Fibroblast of pulmonary artery (primary cell): ENCODE results near the gene ELL2.

ENCODE experiments used
- DNase-seq: peaks from one replicate; pipeline ENCODE4 v3.0.0-alpha.2; 2010; ENCODE audit warnings: low read depth
- H3K4me3 ChIP-seq: replicated peaks from 2 replicates; pipeline ENCODE4 v1.5.1; 2011; ENCODE audit warnings: low read depth, mild to moderate bottlenecking, control low read depth, low read length, moderate library complexity
- TF ChIP-seq, protein P1 (sequence below): IDR thresholded peaks from 2 replicates; pipeline ENCODE4 v1.5.1; 2011; ENCODE audit warnings: mild to moderate bottlenecking, control low read depth, low read length, inconsistent platforms; ENCODE audit errors: missing control alignments

The ELL2 gene

DNA sequence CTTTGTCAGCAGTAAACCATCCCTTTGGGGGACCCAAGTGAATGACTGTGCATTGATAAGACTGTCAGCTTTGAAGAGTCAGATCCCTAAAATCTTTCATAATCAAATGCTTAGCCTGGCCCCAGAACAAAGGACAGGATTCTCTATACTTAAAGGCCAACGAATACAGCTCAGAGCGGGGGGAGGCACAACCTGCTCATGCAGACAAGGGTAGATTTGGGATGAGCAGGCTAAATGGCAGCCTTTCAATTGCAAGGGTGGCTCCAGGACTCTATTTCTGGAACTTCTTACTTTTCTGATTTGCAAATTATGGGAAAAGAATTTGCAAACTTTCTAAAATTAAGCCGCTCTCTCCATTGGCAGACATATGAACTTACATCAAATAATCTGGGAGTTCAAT lies 66.4 kb downstream of the ELL2 start:
- H3K4me3 ChIP-seq = no peak overlapping the region
- TF ChIP-seq, protein P1, sequence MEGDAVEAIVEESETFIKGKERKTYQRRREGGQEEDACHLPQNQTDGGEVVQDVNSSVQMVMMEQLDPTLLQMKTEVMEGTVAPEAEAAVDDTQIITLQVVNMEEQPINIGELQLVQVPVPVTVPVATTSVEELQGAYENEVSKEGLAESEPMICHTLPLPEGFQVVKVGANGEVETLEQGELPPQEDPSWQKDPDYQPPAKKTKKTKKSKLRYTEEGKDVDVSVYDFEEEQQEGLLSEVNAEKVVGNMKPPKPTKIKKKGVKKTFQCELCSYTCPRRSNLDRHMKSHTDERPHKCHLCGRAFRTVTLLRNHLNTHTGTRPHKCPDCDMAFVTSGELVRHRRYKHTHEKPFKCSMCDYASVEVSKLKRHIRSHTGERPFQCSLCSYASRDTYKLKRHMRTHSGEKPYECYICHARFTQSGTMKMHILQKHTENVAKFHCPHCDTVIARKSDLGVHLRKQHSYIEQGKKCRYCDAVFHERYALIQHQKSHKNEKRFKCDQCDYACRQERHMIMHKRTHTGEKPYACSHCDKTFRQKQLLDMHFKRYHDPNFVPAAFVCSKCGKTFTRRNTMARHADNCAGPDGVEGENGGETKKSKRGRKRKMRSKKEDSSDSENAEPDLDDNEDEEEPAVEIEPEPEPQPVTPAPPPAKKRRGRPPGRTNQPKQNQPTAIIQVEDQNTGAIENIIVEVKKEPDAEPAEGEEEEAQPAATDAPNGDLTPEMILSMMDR = no peak
- no peak for DNase-seq

DNA sequence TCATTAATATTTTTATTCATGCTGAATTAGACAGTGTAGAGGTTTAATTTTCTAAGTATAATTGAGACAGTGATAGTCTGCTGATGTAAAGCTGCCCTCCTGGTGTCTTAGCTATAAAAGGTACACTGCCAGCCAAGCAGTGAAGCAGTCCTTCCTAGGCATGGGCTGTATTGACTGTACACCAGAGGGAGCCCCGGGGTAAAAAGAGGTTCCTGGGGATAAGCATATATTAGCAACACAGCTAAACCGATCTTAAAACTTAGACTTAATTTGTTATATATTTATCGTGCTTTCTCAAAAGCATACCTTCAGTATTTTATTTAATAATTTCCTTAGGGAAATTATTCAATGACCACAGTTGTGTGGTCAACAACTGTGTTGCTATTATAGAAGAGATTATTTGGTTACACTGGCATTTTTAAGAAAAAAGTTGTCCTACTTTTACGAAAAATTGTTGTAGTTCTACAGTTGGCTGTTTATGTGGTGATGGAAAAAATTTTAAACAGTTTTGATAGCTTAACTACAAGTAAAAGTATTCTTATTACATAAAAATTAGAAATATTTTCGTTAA lies 68.8 kb downstream of the ELL2 start:
- DNase-seq = peak; percentile 65
- no peak overlapping the region for H3K4me3 ChIP-seq
- TF ChIP-seq, protein P1 = peak; percentile 70

DNA sequence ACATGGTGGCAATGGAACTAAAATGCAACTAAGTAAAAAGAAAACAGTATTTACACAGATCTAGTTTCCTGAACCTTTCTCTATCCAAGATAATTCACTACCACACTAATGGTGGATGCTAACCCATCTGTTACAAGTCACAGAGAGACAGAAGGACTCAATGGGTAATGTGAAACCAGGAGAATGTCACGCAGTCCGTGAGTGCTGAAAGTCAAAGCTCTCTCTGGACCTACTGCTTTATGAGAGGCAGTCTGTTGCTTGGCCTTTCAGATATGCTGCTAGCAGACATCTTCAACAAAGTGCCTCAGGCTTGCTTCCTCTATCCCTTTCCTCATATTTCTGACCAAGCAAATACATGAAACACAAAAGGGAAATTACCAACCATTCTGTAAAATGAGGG lies 70.2 kb downstream of the ELL2 start:
- DNase-seq = no peak
- TF ChIP-seq, protein P1 = no peak
- H3K4me3 ChIP-seq = no peak overlapping the region

DNA sequence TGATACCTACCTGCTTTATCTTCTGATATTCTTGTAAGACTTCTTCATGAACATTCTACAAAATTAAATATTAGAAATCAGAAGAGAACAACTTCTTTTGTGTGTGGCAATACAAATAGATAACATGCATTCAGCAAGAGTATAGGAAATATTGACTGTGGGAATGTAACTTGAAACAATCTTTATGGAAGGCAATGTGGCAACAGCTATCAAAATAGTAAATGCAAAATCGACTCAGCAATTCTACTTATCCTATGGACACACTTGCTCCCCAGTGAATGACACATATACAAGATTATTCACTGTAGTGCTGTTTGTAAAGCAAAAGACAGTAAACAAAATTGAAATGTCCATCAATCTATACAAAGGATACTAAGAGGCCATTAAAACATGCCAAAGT lies 72.6 kb downstream of the ELL2 start:
- TF ChIP-seq, protein P1 = no peak
- no peak for DNase-seq
- no peak overlapping the region for H3K4me3 ChIP-seq

DNA sequence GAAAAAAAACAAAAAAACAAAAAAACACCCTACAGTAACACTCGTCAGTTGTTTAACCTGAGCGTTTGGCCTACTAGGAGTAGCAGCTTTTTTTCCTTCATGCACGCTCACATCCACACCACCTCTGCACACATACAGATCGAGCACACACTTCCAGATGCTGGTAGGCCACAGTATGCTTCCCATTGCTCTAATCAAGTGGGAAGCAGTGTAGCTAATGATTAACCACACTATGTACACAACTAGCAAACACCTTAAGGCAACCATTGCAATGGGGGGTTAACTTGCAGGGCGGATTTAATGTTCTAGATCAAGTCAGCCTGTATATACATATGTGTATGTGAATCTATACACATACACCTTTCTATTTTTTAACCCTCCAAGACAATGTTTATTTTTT lies 73.7 kb downstream of the ELL2 start:
- H3K4me3 ChIP-seq = no peak overlapping the region
- TF ChIP-seq, protein P1 = no peak
- DNase-seq = no peak

DNA sequence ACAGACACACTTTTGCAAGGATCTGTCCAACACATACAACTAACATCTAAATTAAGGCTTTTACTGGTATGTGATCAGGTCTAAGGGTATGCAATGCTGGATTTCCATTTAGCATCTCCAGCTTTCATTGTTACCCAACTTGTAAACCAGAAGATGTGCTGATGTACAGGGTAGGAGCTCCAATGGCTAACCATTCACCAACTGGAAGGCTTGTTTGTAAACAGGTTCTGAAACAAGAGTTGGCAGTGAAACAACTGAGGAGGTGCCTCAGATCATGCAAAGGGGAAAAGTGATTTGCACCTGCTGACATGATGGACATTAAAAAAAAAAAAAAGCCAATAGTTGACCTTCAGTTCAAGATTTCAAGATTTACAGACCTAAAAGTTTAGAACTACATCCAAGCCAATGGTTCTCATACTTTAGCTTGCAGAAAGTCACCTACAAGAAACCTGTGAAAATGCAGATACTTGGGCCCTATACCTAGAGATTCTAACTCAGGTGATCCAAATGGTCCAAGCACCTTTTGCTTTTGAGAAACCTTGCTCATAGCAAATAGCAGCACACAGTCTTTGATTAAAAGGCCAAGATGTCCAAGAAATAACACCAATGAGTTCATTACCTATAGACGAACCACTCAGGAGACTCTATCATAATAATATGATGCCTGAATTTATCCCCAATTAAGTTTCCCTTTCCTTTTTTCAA lies 75.2 kb downstream of the ELL2 start:
- no peak for DNase-seq
- TF ChIP-seq, protein P1 = no peak
- no peak overlapping the region for H3K4me3 ChIP-seq

DNA sequence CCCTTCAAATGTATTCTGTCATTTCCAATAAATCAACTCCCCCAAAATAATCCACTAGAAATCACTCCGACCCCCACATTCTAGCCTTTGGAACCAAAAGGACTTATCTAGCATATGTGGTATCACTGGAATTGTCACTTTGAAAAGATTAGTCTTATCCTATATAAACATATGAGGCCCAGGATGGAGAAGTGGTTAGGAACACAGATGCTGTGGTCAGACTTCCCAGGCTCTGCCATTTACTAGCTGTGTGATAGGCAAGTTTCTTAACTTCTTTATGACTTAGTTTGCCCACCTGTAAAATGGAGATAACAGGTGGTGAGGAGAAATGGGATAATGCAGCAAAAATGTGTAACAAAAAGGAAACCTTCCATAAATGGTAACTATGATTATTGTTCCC lies 77.1 kb downstream of the ELL2 start:
- DNase-seq = no peak
- TF ChIP-seq, protein P1 = no peak

More for the DNA sequence above, 77.1 kb downstream of the ELL2 start:
- no peak overlapping the region for H3K4me3 ChIP-seq
